ENCODE results near the gene SHMT1.
"Not testable (repeated sequence)": the region's sequence is repeated elsewhere in the genome, so short reads cannot be mapped to it uniquely, and the experiment has no call there.

- TF ChIP-seq CTCF (conservative IDR thresholded peaks at IDR 0.05 in 1 of 2, IDR thresholded peaks at IDR 0.05 in 1 of 2; ENCODE audit: low read depth in 1 of 2, low read length in 2 of 2); EZH2 (IDR thresholded peaks at IDR 0.05; ENCODE audit: low read length, missing control alignments): not testable (repeated sequence)
Observed at GRCh38 chr17:18412001-18412538, 48.7 kb upstream of the SHMT1 start.
